ENCODE measurements around the gene LRRC42.

The LRRC42 gene

GRCh38 chr1:54014009-54014629, 68.0 kb downstream of the LRRC42 start:
- Histone ChIP-seq H3K9me3 (ENCODE audit: insufficient read depth, low read length) (no peaks in the 10 kb centered on the region), H3K79me2 (ENCODE audit: low read length) (no peaks in the 10 kb centered on the region), H3K4me2 (ENCODE audit: low read length) (no peak overlapping the region), H3K36me3 (replicated peaks; ENCODE audit: low read depth, low read length) (no peaks in the 10 kb centered on the region), H3K4me1 (ENCODE audit: low read length) (no peaks in the 10 kb centered on the region), H4K20me1 (ENCODE audit: insufficient read depth, low read length) (no peaks in the 10 kb centered on the region), H3K4me3 (ENCODE audit: low read length) (no peak overlapping the region), H3K27ac (ENCODE audit: low read length) (no peak overlapping the region), H2AFZ (ENCODE audit: low read depth, low read length) (no peak overlapping the region), H3K27me3 (ENCODE audit: low read depth, low read length) (no peaks in the 10 kb centered on the region), H3K9ac (ENCODE audit: low read length) (no peak overlapping the region)
- TF ChIP-seq EZH2phosphoT487 (IDR thresholded peaks at IDR 0.05; ENCODE audit: low read depth) (no peak), CTCF (IDR thresholded peaks at IDR 0.05; ENCODE audit: low read depth, low read length) (no peak)

- no peaks in the 10 kb centered on the region for H3K4me1 ChIP-seq (ENCODE audit: low read length)
- no peak for TF ChIP-seq EZH2phosphoT487 (IDR thresholded peaks at IDR 0.05; ENCODE audit: low read depth)
- no peak for TF ChIP-seq CTCF (IDR thresholded peaks at IDR 0.05; ENCODE audit: low read depth, low read length)
- no peak overlapping the region for H3K27ac ChIP-seq (ENCODE audit: low read length)
- H3K4me3 ChIP-seq (ENCODE audit: low read length): no peak overlapping the region
- H3K9me3 ChIP-seq (ENCODE audit: insufficient read depth, low read length): no peaks in the 10 kb centered on the region
- no peaks in the 10 kb centered on the region for H4K20me1 ChIP-seq (ENCODE audit: insufficient read depth, low read length)
- H3K36me3 ChIP-seq (replicated peaks; ENCODE audit: low read depth, low read length): no peaks in the 10 kb centered on the region
- no peak overlapping the region for H3K9ac ChIP-seq (ENCODE audit: low read length)
- H3K4me2 ChIP-seq (ENCODE audit: low read length): no peak overlapping the region
- H3K79me2 ChIP-seq (ENCODE audit: low read length): no peaks in the 10 kb centered on the region
- no peak overlapping the region for H2AFZ ChIP-seq (ENCODE audit: low read depth, low read length)
- H3K27me3 ChIP-seq (ENCODE audit: low read depth, low read length): no peaks in the 10 kb centered on the region
Measured at GRCh38 chr1:54016343-54017282, 70.5 kb downstream of the LRRC42 start.
